HCT116 (cell line): ENCODE measurements around the gene PIGO. TPM values are rescaled to one million over a fixed set of nuclear protein-coding genes. Genes with fewer than 3 reads are reported as not detected.

Experiments used
- ATAC-seq: fragments of 200-7000 bp; cut with Tn5 transposase; 2 replicates; pipeline ENCODE4 v1.9.1; 2020; ENCODE audit warnings: mild to moderate bottlenecking, moderate library complexity
- BruUV-seq: library from RNA; stranded (reverse); fragments of 400-500 nt; replicated peaks from 2 replicates; lab custom pipeline; 2021; lab: Mats Ljungman, UMichigan
- CTCF ChIA-PET: fragments of 300-600 bp; sonication (Branson Sonifier 250); formaldehyde crosslinking; loops from one replicate; lab custom pipeline; 2021; ENCODE audit warnings: antibody characterized with exemption; lab: Charles Lee
- POLR2A ChIA-PET: fragments of 300-600, 350-600 bp; sonication (Branson Sonifier 250); formaldehyde crosslinking; loops from one replicate; lab custom pipeline; 2021; ENCODE audit warnings: antibody characterized with exemption; lab: Charles Lee
- RAD21 ChIA-PET, 2 experiments: fragments of 300-600 bp; sonication (Branson Sonifier 250); formaldehyde crosslinking; loops; one replicate each; lab custom pipeline; 2023; ENCODE audit warnings: low total read pairs in 2 of 2; ENCODE audit not compliant: uncharacterized antibody in 2 of 2, unreplicated experiment in 2 of 2, low non-redundant PET in 1 of 2; lab: Charles Lee
- DNase-seq: peaks from one replicate; pipeline ENCODE4 v3.0.0-alpha.2; 2010; ENCODE audit warnings: low read depth, low spot score
- H2AFZ ChIP-seq: fragments of 200-600 bp; shearing (Covaris generic), sonication (generic); 2 replicates; pipeline ENCODE4 v1.6.1; 2017; ENCODE audit warnings: low read depth, mixed run types, mixed read lengths, antibody characterized with exemption, low read length; ENCODE audit not compliant: poor library complexity, severe bottlenecking
- H3K27ac ChIP-seq: 2 replicates; pipeline ENCODE4 v1.5.1; 2012; ENCODE audit warnings: low read depth, low read length
- H3K27me3 ChIP-seq: fragments of 200-600 bp; sonication (generic); 2 replicates; pipeline ENCODE4 v1.6.1; 2016; ENCODE audit warnings: mixed run types, low read length, mixed read lengths; ENCODE audit not compliant: insufficient read depth
- H3K36me3 ChIP-seq, 2 experiments: fragments of 200-500 bp in 1 of 2; fragments of 200-600 bp in 1 of 2; sonication (Bioruptor generic) in 1 of 2; sonication (generic) in 1 of 2; 2 replicates each; pipeline versions ENCODE4 v1.5.1 to v1.6.1; 2014 to 2016; ENCODE audit warnings: low read length in 2 of 2, inconsistent platforms in 1 of 2, mixed read lengths in 1 of 2, mixed run types in 1 of 2; ENCODE audit not compliant: insufficient read depth in 2 of 2, control insufficient read depth in 1 of 2
- H3K4me1 ChIP-seq, 2 experiments: fragments of 200-600 bp in 1 of 2; sonication (generic) in 1 of 2; 2 replicates each; pipeline versions ENCODE4 v1.5.1 to v1.6.1; 2012 to 2017; ENCODE audit warnings: low read length in 2 of 2, inconsistent platforms in 1 of 2, mild to moderate bottlenecking in 1 of 2, mixed read lengths in 1 of 2, mixed run types in 1 of 2, moderate library complexity in 1 of 2; ENCODE audit not compliant: insufficient read depth in 2 of 2, control insufficient read depth in 1 of 2
- H3K4me2 ChIP-seq: fragments of 200-600 bp; sonication (generic); 2 replicates; pipeline ENCODE4 v1.6.1; 2017; ENCODE audit warnings: mixed run types, low read length, mixed read lengths
- H3K4me3 ChIP-seq, 2 experiments: fragments of 200-600 bp in 1 of 2; sonication (generic) in 1 of 2; replicated peaks in 1 of 2; 2 replicates each; pipeline ENCODE4 v1.5.1; 2011 to 2016; ENCODE audit warnings: low read length in 2 of 2, control low read depth in 1 of 2, low read depth in 1 of 2, mild to moderate bottlenecking in 1 of 2, mixed read lengths in 1 of 2, mixed run types in 1 of 2
- H3K79me2 ChIP-seq: fragments of 200-600 bp; sonication (generic); 2 replicates; pipeline ENCODE4 v1.6.1; 2017; ENCODE audit warnings: mild to moderate bottlenecking, mixed run types, low read length, moderate library complexity, mixed read lengths; ENCODE audit not compliant: insufficient read depth
- H3K9ac ChIP-seq: fragments of 200-600 bp; sonication (generic); 2 replicates; pipeline ENCODE4 v1.6.1; 2016; ENCODE audit warnings: low read length, mixed read lengths
- H3K9me2 ChIP-seq: fragments of 200-600 bp; sonication (generic), shearing (Covaris generic); 2 replicates; pipeline ENCODE4 v1.6.1; 2017; ENCODE audit warnings: mixed run types, mild to moderate bottlenecking, moderate library complexity; ENCODE audit not compliant: insufficient read depth
- H3K9me3 ChIP-seq, 2 experiments: fragments of 200-500 bp in 1 of 2; fragments of 200-600 bp in 1 of 2; sonication (Bioruptor generic) in 1 of 2; sonication (generic) in 1 of 2; 2 replicates each; pipeline ENCODE4 v1.6.1; 2014 to 2017; ENCODE audit warnings: low read length in 2 of 2, mixed read lengths in 2 of 2, inconsistent platforms in 1 of 2, low read depth in 1 of 2, mild to moderate bottlenecking in 1 of 2, mixed run types in 1 of 2, moderate library complexity in 1 of 2; ENCODE audit not compliant: control insufficient read depth in 1 of 2, insufficient read depth in 1 of 2
- H4K20me1 ChIP-seq: fragments of 200-600 bp; sonication (generic), shearing (Covaris generic); 2 replicates; pipeline ENCODE4 v1.6.1; 2017; ENCODE audit warnings: mixed run types, mild to moderate bottlenecking, moderate library complexity; ENCODE audit not compliant: insufficient read depth
- CBX3 ChIP-seq: IDR thresholded peaks from 2 replicates; pipeline ENCODE4 v1.6.1; 2012; ENCODE audit warnings: low read depth
- ELF1 ChIP-seq: IDR thresholded peaks from 2 replicates; pipeline ENCODE4 v1.6.1; 2012; ENCODE audit warnings: low read depth, borderline replicate concordance
- EZH2phosphoT487 ChIP-seq: fragments of 200-600 bp; IDR thresholded peaks from 2 replicates; pipeline ENCODE4 v1.6.1; 2018; ENCODE audit warnings: antibody characterized with exemption, borderline replicate concordance
- FOSL1 ChIP-seq: IDR thresholded peaks from 2 replicates; pipeline ENCODE4 v1.6.1; 2012; ENCODE audit warnings: low read depth
- JUND ChIP-seq: IDR thresholded peaks from 2 replicates; pipeline ENCODE4 v1.6.1; 2012
- POLR2AphosphoS5 ChIP-seq: IDR thresholded peaks from 2 replicates; pipeline ENCODE4 v1.6.1; 2011; ENCODE audit warnings: mild to moderate bottlenecking, low read depth, low read length, moderate library complexity
- SRF ChIP-seq: IDR thresholded peaks from 2 replicates; pipeline ENCODE4 v1.6.1; 2012; ENCODE audit warnings: low read depth
- YY1 ChIP-seq: IDR thresholded peaks from 2 replicates; pipeline ENCODE4 v1.6.1; 2011; ENCODE audit warnings: low read length, low read depth, moderate library complexity, mild to moderate bottlenecking; ENCODE audit not compliant: insufficient replicate concordance; ENCODE audit errors: extremely low read depth
- ZFX ChIP-seq: fragments of 450-650 bp; IDR thresholded peaks from 2 replicates; pipeline ENCODE4 v1.6.1; 2017
- ZNF274 ChIP-seq: fragments of 200-500 bp; sonication (Bioruptor generic); IDR thresholded peaks from 2 replicates; pipeline ENCODE4 v1.6.1; 2014; ENCODE audit warnings: mild to moderate bottlenecking, low read depth, low read length, inconsistent platforms
- intact Hi-C: fragments of 100-400 bp; cut with micrococcal nuclease; formaldehyde crosslinking; loops from 2 replicates; pipeline ENCODE4 v1.10.0; 2022
- total RNA-seq: library from RNA; stranded (reverse); gene quantifications from one replicate; pipeline ENCODE4 v1.2.1, GENCODE V29; 2021; ENCODE audit not compliant: unreplicated experiment
- TF ChIP-seq, protein P1 (sequence below): IDR thresholded peaks from 2 replicates; pipeline ENCODE4 v1.6.1; 2012
- TF ChIP-seq, protein P2 (sequence below): IDR thresholded peaks from 2 replicates; pipeline ENCODE4 v1.6.1; 2012; ENCODE audit warnings: low read depth

PIGO gene
- total RNA-seq, 1 experiment from 2014 or later: 24.0 TPM

DNA sequence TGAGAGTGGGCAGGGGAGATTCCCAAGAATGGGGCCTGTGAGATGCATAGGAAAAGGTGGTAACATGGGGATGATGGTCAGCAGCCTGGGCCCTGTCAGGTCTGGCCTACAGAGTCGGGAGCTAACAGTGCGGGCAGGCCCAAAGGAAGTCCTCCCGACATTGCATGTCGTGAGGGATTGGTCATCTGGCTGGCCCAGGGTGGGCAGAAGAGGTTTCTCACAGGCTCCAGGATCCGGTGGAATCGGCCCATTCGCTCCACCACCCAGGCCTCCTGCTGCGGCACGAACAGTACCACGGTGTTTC, 6.0 kb upstream of the PIGO start:
- CTCF ChIA-PET: interaction anchor here (0.9 to 1.9 kb wide), 4 partner anchors 10 to 342 kb away, joined by 3 to 10 read pairs (median 4); partner anchors contain the start of gene ATOSB
- RAD21 ChIA-PET: no interaction called here

DNA sequence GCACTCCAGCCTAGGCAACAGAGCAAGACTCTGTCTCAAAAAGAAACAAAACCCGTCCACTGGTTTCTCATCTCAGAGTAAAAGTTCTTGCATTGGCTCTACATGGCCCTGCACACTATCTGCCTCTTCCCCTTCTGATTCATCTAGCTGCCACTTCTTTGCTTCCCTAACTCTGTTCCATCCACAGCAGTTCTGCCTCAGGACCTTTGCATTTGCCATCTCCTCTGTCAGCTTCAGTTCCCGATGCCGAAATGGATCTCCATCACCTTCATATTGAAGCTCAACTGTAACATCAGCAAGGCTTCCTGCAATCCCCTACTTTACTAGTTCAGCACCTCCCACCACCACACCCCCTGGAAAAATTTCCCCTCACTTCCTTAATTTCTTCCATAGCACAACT, 1.2 kb upstream of the PIGO start:
- H3K27ac ChIP-seq: no peak overlapping the region
- no peak for DNase-seq
- H3K4me1 ChIP-seq: peaks cover 11 to 28% of the 10 kb centered on the region in 2 experiments
- H3K9ac ChIP-seq: no peak overlapping the region
- no peaks in the 10 kb centered on the region for H3K9me3 ChIP-seq
- POLR2A ChIA-PET: no interaction called here
- H2AFZ ChIP-seq: no peak overlapping the region
- H3K9me2 ChIP-seq: no peaks in the 10 kb centered on the region
- H3K36me3 ChIP-seq: peaks cover 17 to 30% of the 10 kb centered on the region in 2 experiments
- CTCF ChIA-PET: interaction anchor here (0.8 to 1.6 kb wide), 2 partner anchors 18 to 198 kb away, joined by 3 to 6 read pairs; partner anchors contain the start of gene FANCG
- H3K27me3 ChIP-seq: no peaks in the 10 kb centered on the region
- no peak overlapping the region for H3K4me2 ChIP-seq
- intact Hi-C loops: loop anchor here (2.0 to 5.0 kb wide), 2 partner anchors 105 to 379 kb away; no protein-coding TSS in a partner anchor
- no peaks in the 10 kb centered on the region for H4K20me1 ChIP-seq
- ATAC-seq: no peak
- H3K79me2 ChIP-seq: peaks cover 33% of the 10 kb centered on the region
- no peak for TF ChIP-seq ZNF274
- TF ChIP-seq, protein P1, sequence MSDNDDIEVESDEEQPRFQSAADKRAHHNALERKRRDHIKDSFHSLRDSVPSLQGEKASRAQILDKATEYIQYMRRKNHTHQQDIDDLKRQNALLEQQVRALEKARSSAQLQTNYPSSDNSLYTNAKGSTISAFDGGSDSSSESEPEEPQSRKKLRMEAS: no peak
- TF ChIP-seq SRF: no peak
- no peak for TF ChIP-seq YY1
- no peak for TF ChIP-seq FOSL1
- no peak for TF ChIP-seq JUND
- TF ChIP-seq, protein P2, sequence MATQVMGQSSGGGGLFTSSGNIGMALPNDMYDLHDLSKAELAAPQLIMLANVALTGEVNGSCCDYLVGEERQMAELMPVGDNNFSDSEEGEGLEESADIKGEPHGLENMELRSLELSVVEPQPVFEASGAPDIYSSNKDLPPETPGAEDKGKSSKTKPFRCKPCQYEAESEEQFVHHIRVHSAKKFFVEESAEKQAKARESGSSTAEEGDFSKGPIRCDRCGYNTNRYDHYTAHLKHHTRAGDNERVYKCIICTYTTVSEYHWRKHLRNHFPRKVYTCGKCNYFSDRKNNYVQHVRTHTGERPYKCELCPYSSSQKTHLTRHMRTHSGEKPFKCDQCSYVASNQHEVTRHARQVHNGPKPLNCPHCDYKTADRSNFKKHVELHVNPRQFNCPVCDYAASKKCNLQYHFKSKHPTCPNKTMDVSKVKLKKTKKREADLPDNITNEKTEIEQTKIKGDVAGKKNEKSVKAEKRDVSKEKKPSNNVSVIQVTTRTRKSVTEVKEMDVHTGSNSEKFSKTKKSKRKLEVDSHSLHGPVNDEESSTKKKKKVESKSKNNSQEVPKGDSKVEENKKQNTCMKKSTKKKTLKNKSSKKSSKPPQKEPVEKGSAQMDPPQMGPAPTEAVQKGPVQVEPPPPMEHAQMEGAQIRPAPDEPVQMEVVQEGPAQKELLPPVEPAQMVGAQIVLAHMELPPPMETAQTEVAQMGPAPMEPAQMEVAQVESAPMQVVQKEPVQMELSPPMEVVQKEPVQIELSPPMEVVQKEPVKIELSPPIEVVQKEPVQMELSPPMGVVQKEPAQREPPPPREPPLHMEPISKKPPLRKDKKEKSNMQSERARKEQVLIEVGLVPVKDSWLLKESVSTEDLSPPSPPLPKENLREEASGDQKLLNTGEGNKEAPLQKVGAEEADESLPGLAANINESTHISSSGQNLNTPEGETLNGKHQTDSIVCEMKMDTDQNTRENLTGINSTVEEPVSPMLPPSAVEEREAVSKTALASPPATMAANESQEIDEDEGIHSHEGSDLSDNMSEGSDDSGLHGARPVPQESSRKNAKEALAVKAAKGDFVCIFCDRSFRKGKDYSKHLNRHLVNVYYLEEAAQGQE: no peak
- no peak for TF ChIP-seq ZFX
- no peak for TF ChIP-seq EZH2phosphoT487
- no peak for TF ChIP-seq CBX3
- TF ChIP-seq POLR2AphosphoS5: no peak
- no TSS peak for BruUV-seq
- no peak overlapping the region for H3K4me3 ChIP-seq
- RAD21 ChIA-PET: no interaction called here

More for the DNA sequence above, 6.0 kb upstream of the PIGO start:
- H3K9ac ChIP-seq: peak overlapping the region; percentile 97
- POLR2A ChIA-PET: interaction anchor here (1.1 to 1.6 kb wide), 4 partner anchors 9 to 22 kb away, joined by 4 to 11 read pairs (median 9); partner anchors contain the start of genes ATOSB and FANCG
- TSS peak; percentile 77 for BruUV-seq
- peaks cover 30% of the 10 kb centered on the region for H3K79me2 ChIP-seq
- H3K27me3 ChIP-seq: no peaks in the 10 kb centered on the region
- H3K9me2 ChIP-seq: no peaks in the 10 kb centered on the region
- H3K4me3 ChIP-seq: peak overlapping the region; percentile 87 to 88
- peaks cover 9 to 22% of the 10 kb centered on the region in 2 experiments for H3K4me1 ChIP-seq
- H4K20me1 ChIP-seq: no peaks in the 10 kb centered on the region
- H3K27ac ChIP-seq: peak overlapping the region; percentile 76
- DNase-seq (no peak), ATAC-seq (peak; percentile 30)
- intact Hi-C loops: no loop called here
- peaks cover 17 to 26% of the 10 kb centered on the region in 2 experiments for H3K36me3 ChIP-seq
- peak overlapping the region; percentile 78 for H3K4me2 ChIP-seq
- no peaks in the 10 kb centered on the region for H3K9me3 ChIP-seq
- H2AFZ ChIP-seq: no peak overlapping the region
- TF ChIP-seq ZFX (peak; percentile 92), ELF1 (no peak)
